Stimulated activated CD8-positive, alpha-beta memory T cell treated with anti-CD3 and anti-CD28 coated beads, Interleukin-4, amount 100 ng/mL, for 48 hours (primary cell): Measurements from ENCODE around the gene ST7.

Source experiments
- DNase-seq: peaks from one replicate; pipeline ENCODE4 v3.0.0-alpha.2; 2020

ST7 gene

GRCh38 chr7:117036053-117036669, 82.9 kb downstream of the ST7 start:
- no peak for DNase-seq

GRCh38 chr7:117036836-117037235, 83.5 kb downstream of the ST7 start:
- DNase-seq, result no peak

- DNase-seq, result no peak
Measured at GRCh38 chr7:117038408-117038807, 85.1 kb downstream of the ST7 start.

GRCh38 chr7:117041007-117041406, 87.7 kb downstream of the ST7 start:
- DNase-seq, result no peak

- no peak for DNase-seq
Measured at GRCh38 chr7:117041822-117042221, 88.5 kb downstream of the ST7 start.

- DNase-seq, result no peak
Measured at GRCh38 chr7:117043108-117043825, 90.0 kb downstream of the ST7 start.

GRCh38 chr7:117044664-117045063, 91.4 kb downstream of the ST7 start:
- no peak for DNase-seq

GRCh38 chr7:117045927-117046710, 92.8 kb downstream of the ST7 start:
- DNase-seq, result no peak

- no peak for DNase-seq
Measured at GRCh38 chr7:117047496-117047895, 94.2 kb downstream of the ST7 start.

- no peak for DNase-seq
Measured at GRCh38 chr7:117048114-117048866, 95.0 kb downstream of the ST7 start.

GRCh38 chr7:117048882-117049281, 95.6 kb downstream of the ST7 start:
- DNase-seq, result no peak

- no peak for DNase-seq
Measured at GRCh38 chr7:117051808-117052207, 98.5 kb downstream of the ST7 start.

- DNase-seq, result no peak
Measured at GRCh38 chr7:117053432-117053831, 100.1 kb downstream of the ST7 start.

- no peak for DNase-seq
Measured at GRCh38 chr7:117061751-117062150, 108.5 kb downstream of the ST7 start.

GRCh38 chr7:117062300-117062699, 109.0 kb downstream of the ST7 start:
- no peak for DNase-seq

- DNase-seq, result no peak
Measured at GRCh38 chr7:117064688-117065087, 111.4 kb downstream of the ST7 start.

- DNase-seq, result no peak
Measured at GRCh38 chr7:117065571-117066150, 112.4 kb downstream of the ST7 start.

GRCh38 chr7:117066668-117067067, 113.4 kb downstream of the ST7 start:
- DNase-seq, result no peak

- no peak for DNase-seq
Measured at GRCh38 chr7:117067340-117067739, 114.0 kb downstream of the ST7 start.

GRCh38 chr7:117068511-117069145, 115.3 kb downstream of the ST7 start:
- no peak for DNase-seq

GRCh38 chr7:117069379-117069778, 116.1 kb downstream of the ST7 start:
- DNase-seq, result no peak

GRCh38 chr7:117071551-117071950, 118.2 kb downstream of the ST7 start:
- DNase-seq, result no peak
